D721Med (cell line): ENCODE results near the gene ECD.

ENCODE experiments used
- DNase-seq: peaks from one replicate; pipeline ENCODE4 v3.0.0; 2011; ENCODE audit warnings: low spot score; ENCODE audit not compliant: insufficient read length
- FAIRE-seq: peaks from 2 replicates; lab custom pipeline; 2011; peaks lifted over from hg19 to GRCh38; lab: Jason Lieb, UNC
- TF ChIP-seq, protein P1 (sequence below): IDR thresholded peaks from 2 replicates; pipeline ENCODE4 v1.5.1; 2012; ENCODE audit warnings: mild to moderate bottlenecking, control low read depth; ENCODE audit not compliant: insufficient read depth; ENCODE audit errors: missing control alignments

ECD gene

DNA sequence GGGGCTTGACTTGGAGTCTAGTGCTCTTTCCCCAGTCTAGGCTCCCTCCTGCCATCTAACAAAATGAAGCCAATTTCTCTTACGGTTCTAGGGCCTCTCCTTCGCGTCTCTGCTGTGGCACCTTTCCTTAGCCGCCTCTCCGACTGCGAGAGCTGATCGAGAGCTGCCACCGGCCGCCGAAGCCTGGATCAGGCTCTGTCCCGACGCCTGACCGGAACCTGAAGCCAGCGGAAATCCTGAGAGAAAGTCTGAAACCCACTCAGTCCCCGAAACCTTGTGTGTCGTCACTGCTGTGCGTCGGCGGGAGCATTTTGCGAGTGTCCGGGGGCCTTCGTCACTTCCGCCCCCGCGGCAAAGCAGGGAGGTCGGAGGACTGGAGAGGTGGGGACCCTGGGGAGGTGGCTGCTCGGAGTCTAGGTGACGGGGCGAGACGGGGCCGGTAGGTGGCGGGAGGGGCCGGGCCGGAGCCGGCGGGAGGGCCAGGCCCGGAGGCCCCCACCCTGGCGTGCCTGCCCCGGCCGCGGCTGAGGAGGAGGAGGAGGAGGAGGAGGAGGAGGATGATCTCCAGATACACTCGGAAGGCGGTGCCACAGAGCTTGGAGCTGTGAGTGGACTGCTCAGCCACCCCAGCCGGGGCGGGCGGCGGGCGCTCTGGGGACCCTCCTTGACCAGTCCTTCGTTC lies at the start of gene ECD, which contains the start of gene FAM149B1:
ECD (minus strand) TSS at position 226 of the 682 bp plus-strand sequence. CDS start 4,071 bp downstream, outside the sequence.
FAM149B1 (plus strand) TSS at position 337 of the 682 bp plus-strand sequence; CDS start at position 558, 221 bp downstream.
- FAIRE-seq: no peak
- TF ChIP-seq, protein P1, sequence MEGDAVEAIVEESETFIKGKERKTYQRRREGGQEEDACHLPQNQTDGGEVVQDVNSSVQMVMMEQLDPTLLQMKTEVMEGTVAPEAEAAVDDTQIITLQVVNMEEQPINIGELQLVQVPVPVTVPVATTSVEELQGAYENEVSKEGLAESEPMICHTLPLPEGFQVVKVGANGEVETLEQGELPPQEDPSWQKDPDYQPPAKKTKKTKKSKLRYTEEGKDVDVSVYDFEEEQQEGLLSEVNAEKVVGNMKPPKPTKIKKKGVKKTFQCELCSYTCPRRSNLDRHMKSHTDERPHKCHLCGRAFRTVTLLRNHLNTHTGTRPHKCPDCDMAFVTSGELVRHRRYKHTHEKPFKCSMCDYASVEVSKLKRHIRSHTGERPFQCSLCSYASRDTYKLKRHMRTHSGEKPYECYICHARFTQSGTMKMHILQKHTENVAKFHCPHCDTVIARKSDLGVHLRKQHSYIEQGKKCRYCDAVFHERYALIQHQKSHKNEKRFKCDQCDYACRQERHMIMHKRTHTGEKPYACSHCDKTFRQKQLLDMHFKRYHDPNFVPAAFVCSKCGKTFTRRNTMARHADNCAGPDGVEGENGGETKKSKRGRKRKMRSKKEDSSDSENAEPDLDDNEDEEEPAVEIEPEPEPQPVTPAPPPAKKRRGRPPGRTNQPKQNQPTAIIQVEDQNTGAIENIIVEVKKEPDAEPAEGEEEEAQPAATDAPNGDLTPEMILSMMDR: no peak

GRCh38 chr10:73215749-73216148 lies 47.9 kb upstream of the ECD start:
- TF ChIP-seq, protein P1: no peak
- FAIRE-seq (peak; percentile 38), DNase-seq (no peak)

More for the DNA sequence above, at the start of gene ECD, which contains the start of gene FAM149B1:
- peak; percentile 59 for DNase-seq

- FAIRE-seq (no peak), DNase-seq (no peak)
- TF ChIP-seq, protein P1: no peak
Observed at GRCh38 chr10:73211106-73211811, 43.5 kb upstream of the ECD start.

DNA sequence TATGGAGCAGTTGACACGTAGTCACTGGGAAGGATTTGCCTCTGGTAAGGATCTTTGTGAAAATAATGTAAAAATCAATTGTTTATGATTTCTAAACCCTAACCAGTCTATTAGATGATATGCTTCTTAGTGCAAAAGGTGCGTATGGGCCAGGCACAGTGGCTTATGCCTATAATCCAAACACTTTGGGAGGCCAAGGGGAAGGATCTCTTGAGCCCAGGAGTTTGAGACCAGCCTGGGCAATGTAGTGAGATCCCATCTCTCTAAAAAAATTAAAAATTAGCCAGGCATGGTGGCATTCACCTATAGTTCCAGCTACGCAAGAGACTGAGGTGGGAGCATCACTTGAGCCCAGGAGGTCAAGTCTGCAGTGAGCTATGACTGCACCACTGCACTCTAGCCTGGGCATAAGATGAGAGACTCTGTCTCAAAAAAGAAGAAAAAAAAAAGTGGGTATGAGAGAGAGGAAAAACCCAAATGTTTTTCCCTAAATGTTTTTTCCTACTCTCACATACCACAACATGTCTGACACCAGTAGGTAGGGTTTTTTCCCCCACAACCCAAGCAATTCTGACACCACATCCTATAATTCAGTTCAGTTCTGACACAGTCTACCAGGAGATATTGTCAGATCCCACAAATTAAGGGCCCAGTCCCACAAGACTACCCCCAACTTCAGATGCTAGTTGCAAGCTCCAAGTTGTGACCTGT lies 42.7 kb upstream of the ECD start:
- FAIRE-seq (no peak), DNase-seq (no peak)
- TF ChIP-seq, protein P1: no peak

DNA sequence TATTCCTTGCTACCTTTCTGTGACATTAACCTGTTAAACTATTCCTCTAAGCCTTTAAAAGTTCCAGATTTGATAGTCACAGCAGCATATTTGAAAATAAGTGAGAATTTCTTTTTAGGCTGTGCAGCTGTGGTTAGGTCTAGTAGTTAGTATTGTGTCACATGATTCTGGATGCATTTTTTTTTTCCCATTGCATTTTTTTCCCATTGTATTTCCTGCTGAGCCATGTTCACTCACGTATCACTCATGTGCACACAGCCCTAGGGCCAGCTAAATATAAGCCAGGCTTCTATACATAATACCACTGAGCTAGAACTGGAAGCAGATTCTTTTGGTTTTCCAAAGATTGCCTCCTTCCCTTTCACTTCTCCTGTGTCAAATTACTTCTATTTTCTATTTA lies 41.9 kb upstream of the ECD start:
- TF ChIP-seq, protein P1: no peak
- FAIRE-seq: no peak
- DNase-seq: no peak

DNA sequence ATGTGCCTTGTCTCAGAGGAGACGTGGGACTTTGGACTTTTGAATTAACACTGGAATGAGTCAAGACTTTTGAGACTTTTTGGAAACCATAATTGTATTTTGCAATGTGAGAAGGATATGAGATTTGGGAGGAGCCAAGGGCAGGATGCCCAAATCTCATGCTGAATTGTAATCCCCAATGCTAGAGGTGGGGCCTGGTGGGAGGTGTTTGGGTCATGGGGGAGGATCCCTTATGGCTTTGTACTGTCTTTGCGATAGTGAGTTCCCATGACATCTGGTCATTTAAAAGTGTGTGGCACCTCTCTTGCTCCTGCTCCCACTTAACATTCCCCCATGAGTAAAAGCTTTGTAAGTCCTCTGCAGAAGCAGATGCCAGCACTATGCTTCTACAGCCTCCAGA lies 40.1 kb upstream of the ECD start:
- DNase-seq (no peak), FAIRE-seq (no peak)
- TF ChIP-seq, protein P1: no peak
